ENCODE results near the gene CARD8.

CARD8 gene

GRCh38 chr19:48194844-48195830 is 60.6 kb downstream of the CARD8 start:
- no peak for TF ChIP-seq CTCF (IDR thresholded peaks at IDR 0.05; ENCODE audit: control insufficient read depth, insufficient read depth, low read depth, low read length, missing control alignments)
- DNase-seq (ENCODE audit: low read depth), result no peak
- no peak overlapping the region for H3K4me3 ChIP-seq (ENCODE audit: control insufficient read depth, low read depth, low read length)

GRCh38 chr19:48194041-48194843 is 61.5 kb downstream of the CARD8 start:
- no peak for DNase-seq (ENCODE audit: low read depth)
- no peak overlapping the region for H3K4me3 ChIP-seq (ENCODE audit: control insufficient read depth, low read depth, low read length)
- TF ChIP-seq CTCF (IDR thresholded peaks at IDR 0.05; ENCODE audit: control insufficient read depth, insufficient read depth, low read depth, low read length, missing control alignments), result peak; percentile 58

DNA sequence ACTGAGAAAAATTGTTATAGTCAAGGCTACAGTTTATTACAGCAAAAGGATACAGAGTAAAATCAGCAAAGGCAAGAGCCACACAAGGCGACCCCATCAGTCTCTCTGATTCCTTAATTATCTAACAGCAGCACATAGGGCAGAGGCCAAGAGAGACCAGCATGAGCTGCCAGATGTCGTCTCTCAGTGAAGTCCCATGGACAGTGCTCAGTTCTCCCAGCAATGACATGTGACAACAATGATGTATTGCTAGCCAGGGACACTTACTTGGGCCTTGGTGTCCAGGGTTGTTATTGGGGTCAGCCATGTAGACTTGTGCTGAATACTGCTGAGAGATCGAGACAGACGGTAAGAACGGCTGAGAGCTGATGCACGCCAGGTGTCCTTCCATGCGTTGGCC is 63.0 kb downstream of the CARD8 start:
- TF ChIP-seq CTCF (IDR thresholded peaks at IDR 0.05; ENCODE audit: control insufficient read depth, insufficient read depth, low read depth, low read length, missing control alignments), result no peak
- H3K4me3 ChIP-seq (ENCODE audit: control insufficient read depth, low read depth, low read length), result no peak overlapping the region
- no peak for DNase-seq (ENCODE audit: low read depth)

DNA sequence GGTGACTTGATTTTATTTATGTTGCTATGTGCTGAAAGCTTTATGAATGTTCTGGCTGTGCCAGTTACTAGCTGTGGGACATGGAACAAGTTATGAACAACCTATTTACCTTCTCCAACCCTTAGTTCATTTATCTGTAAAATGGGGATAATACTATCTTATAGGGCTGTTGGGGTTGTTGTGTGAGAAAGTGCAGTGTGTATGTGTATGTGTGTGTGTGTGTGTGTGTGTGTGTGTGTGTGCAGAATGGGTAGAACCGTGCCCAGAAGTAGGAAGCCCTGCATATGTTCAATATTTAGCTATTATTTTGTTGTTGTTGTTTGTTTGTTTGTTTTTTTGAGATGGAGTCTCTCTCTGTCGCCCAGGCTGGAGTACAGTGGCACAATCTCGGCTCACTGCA is 64.8 kb downstream of the CARD8 start:
- no peak for TF ChIP-seq CTCF (IDR thresholded peaks at IDR 0.05; ENCODE audit: control insufficient read depth, insufficient read depth, low read depth, low read length, missing control alignments)
- H3K4me3 ChIP-seq (ENCODE audit: control insufficient read depth, low read depth, low read length), result no peak overlapping the region
- no peak for DNase-seq (ENCODE audit: low read depth)

- TF ChIP-seq CTCF (IDR thresholded peaks at IDR 0.05; ENCODE audit: control insufficient read depth, insufficient read depth, low read depth, low read length, missing control alignments), result no peak
- no peak for DNase-seq (ENCODE audit: low read depth)
- no peak overlapping the region for H3K4me3 ChIP-seq (ENCODE audit: control insufficient read depth, low read depth, low read length)
Measured at GRCh38 chr19:48190288-48190884, 65.3 kb downstream of the CARD8 start.

DNA sequence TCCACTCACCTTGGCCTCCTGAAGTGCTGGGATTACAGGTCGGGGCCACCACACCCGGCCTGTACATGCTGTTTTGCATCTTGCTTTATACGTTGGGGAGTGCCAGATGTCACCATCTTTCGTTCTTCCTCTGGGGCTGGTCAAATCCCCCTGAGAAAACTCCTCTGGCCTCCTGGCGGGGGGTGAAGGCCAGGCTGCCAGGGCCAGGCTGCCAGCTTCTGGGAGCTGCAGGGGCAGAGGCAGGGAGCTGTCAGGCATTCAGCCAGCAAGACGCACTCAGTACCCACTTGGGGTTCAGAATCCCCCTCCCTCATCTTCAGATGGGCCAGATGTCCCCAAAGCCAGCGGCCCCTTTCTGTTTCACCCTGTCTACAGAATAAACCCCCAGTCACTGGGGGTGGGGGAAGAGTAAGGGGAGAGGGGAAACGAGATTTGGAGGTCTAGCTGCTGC is 69.1 kb downstream of the CARD8 start:
- H3K4me3 ChIP-seq (ENCODE audit: control insufficient read depth, low read depth, low read length), result no peak overlapping the region
- no peak for TF ChIP-seq CTCF (IDR thresholded peaks at IDR 0.05; ENCODE audit: control insufficient read depth, insufficient read depth, low read depth, low read length, missing control alignments)
- no peak for DNase-seq (ENCODE audit: low read depth)

Measured in AG09309 (cell line).